Measurements from ENCODE around the gene FBXW10B. TPM values are rescaled to one million over a fixed set of nuclear protein-coding genes. Genes with fewer than 3 reads are reported as not detected.
"Not testable (repeated sequence)": the region's sequence is repeated elsewhere in the genome, so short reads cannot be mapped to it uniquely, and the experiment has no call there.

FBXW10B gene
- total RNA-seq (2021; ENCODE audit: unreplicated experiment) (1.2 TPM), Bru-seq, nascent RNA (percentile 25 among the genes with signal in this experiment), BruChase-seq, experiment 1, labeled RNA remaining after a 6-hour chase (percentile 43 among the genes with signal in this experiment), BruChase-seq, experiment 2, labeled RNA remaining after a 2-hour chase (percentile 29 among the genes with signal in this experiment)
- 0.70 and 1.3 TPM in 2 replicates for polyA plus RNA-seq (2012)
- long read RNA-seq, result 0 reads

- H2AFZ ChIP-seq (ENCODE audit: low read depth, low read length, poor library complexity, severe bottlenecking); H3K27ac ChIP-seq (ENCODE audit: low read depth, low read length); RAD21 ChIA-PET (ENCODE audit: low non-redundant PET in 1 of 2, low total read pairs in 2 of 2, uncharacterized antibody in 2 of 2, unreplicated experiment in 2 of 2); H3K4me3 ChIP-seq (replicated peaks in 1 of 2; ENCODE audit: low read depth in 1 of 2, low read length in 2 of 2); H3K4me2 ChIP-seq (ENCODE audit: low read length); H3K36me3 ChIP-seq (ENCODE audit: control insufficient read depth in 1 of 2, insufficient read depth in 2 of 2, low read length in 2 of 2); H3K27me3 ChIP-seq (ENCODE audit: insufficient read depth, low read length); BruUV-seq (replicated peaks); H3K9me2 ChIP-seq (ENCODE audit: insufficient read depth); H3K79me2 ChIP-seq (ENCODE audit: insufficient read depth, low read length); ATAC-seq; H3K9ac ChIP-seq (ENCODE audit: low read length); DNase-seq (ENCODE audit: low read depth, low spot score); intact Hi-C loops (cut with micrococcal nuclease); POLR2A ChIA-PET; H3K4me1 ChIP-seq (ENCODE audit: control insufficient read depth in 1 of 2, insufficient read depth in 2 of 2, low read length in 2 of 2); CTCF ChIA-PET; H4K20me1 ChIP-seq (ENCODE audit: insufficient read depth); H3K9me3 ChIP-seq (ENCODE audit: control insufficient read depth in 1 of 2, insufficient read depth in 1 of 2, low read depth in 1 of 2, low read length in 2 of 2): not testable (repeated sequence)
These were observed at the start of gene FBXW10B for GRCh38 chr17:15619331-15620058. TSS of gene FBXW10B (minus strand) at chr17:15619704. CDS start at chr17:15619512, 192 bp downstream.

- peaks cover 18 to 39% of the 10 kb centered on the region in 2 experiments for H3K4me1 ChIP-seq (ENCODE audit: control insufficient read depth in 1 of 2, insufficient read depth in 2 of 2, low read length in 2 of 2)
- H3K9me2 ChIP-seq (ENCODE audit: insufficient read depth), result no peaks in the 10 kb centered on the region
- ATAC-seq (no peak), DNase-seq (ENCODE audit: low read depth, low spot score) (no peak)
- H3K9ac ChIP-seq (ENCODE audit: low read length), result no peak overlapping the region
- no peak overlapping the region for H3K27ac ChIP-seq (ENCODE audit: low read depth, low read length)
- ChIA-PET CTCF (no interaction called here), POLR2A (no interaction called here), RAD21 (ENCODE audit: low non-redundant PET in 1 of 2, low total read pairs in 2 of 2, uncharacterized antibody in 2 of 2, unreplicated experiment in 2 of 2) (no interaction called here)
- H3K9me3 ChIP-seq (ENCODE audit: control insufficient read depth in 1 of 2, insufficient read depth in 1 of 2, low read depth in 1 of 2, low read length in 2 of 2), result no peaks in the 10 kb centered on the region
- intact Hi-C loops (cut with micrococcal nuclease), result no loop called here
- no peak overlapping the region for H2AFZ ChIP-seq (ENCODE audit: low read depth, low read length, poor library complexity, severe bottlenecking)
- BruUV-seq (replicated peaks), result no TSS peak
- peaks cover 3 to 7% of the 10 kb centered on the region in 2 experiments; a peak in 3 of 4 replicates for H3K36me3 ChIP-seq (ENCODE audit: control insufficient read depth in 1 of 2, insufficient read depth in 2 of 2, low read length in 2 of 2)
- H3K4me2 ChIP-seq (ENCODE audit: low read length), result no peak overlapping the region
- no peaks in the 10 kb centered on the region for H4K20me1 ChIP-seq (ENCODE audit: insufficient read depth)
- no peaks in the 10 kb centered on the region for H3K79me2 ChIP-seq (ENCODE audit: insufficient read depth, low read length)
- no peak overlapping the region for H3K4me3 ChIP-seq (replicated peaks in 1 of 2; ENCODE audit: low read depth in 1 of 2, low read length in 2 of 2)
- H3K27me3 ChIP-seq (ENCODE audit: insufficient read depth, low read length), result no peaks in the 10 kb centered on the region
- TF ChIP-seq ZFX (IDR thresholded peaks at IDR 0.05) (no peak), CEBPB (IDR thresholded peaks at IDR 0.05; ENCODE audit: low read depth) (no peak), MAX (IDR thresholded peaks at IDR 0.05) (no peak), TCF7L2 (IDR thresholded peaks at IDR 0.05; ENCODE audit: borderline replicate concordance, extremely low read depth, insufficient read depth, insufficient read length) (no peak), ELF1 (IDR thresholded peaks at IDR 0.05; ENCODE audit: borderline replicate concordance, low read depth) (no peak), YY1 (IDR thresholded peaks at IDR 0.05; ENCODE audit: extremely low read depth, insufficient replicate concordance, low read depth, low read length) (no peak), CBX3 (IDR thresholded peaks at IDR 0.05; ENCODE audit: low read depth) (no peak), ATF3 (IDR thresholded peaks at IDR 0.05) (no peak), EZH2 (IDR thresholded peaks at IDR 0.05) (no peak), SRF (IDR thresholded peaks at IDR 0.05; ENCODE audit: low read depth) (no peak), POLR2A (IDR thresholded peaks at IDR 0.05; ENCODE audit: borderline replicate concordance, extremely low read depth, insufficient read depth, insufficient read length) (no peak), SP1 (IDR thresholded peaks at IDR 0.05; ENCODE audit: low read depth) (no peak), EZH2phosphoT487 (IDR thresholded peaks at IDR 0.05; ENCODE audit: borderline replicate concordance) (no peak), POLR2AphosphoS5 (IDR thresholded peaks at IDR 0.05; ENCODE audit: low read depth, low read length) (no peak), REST (IDR thresholded peaks at IDR 0.05; ENCODE audit: low read depth) (no peak), SIN3A (IDR thresholded peaks at IDR 0.05; ENCODE audit: low read depth) (no peak), EGR1 (IDR thresholded peaks at IDR 0.05; ENCODE audit: low read depth) (no peak), FOSL1 (IDR thresholded peaks at IDR 0.05; ENCODE audit: low read depth) (no peak)
These were observed 44.2 kb upstream of the FBXW10B start for GRCh38 chr17:15663691-15664090.
